GM12872 (cell line): ENCODE data around the gene SLC17A9.

ENCODE experiments used
- CTCF ChIP-seq: IDR thresholded peaks from 3 replicates; pipeline ENCODE4 v1.5.1; 2011; ENCODE audit warnings: low read depth, mild to moderate bottlenecking, low read length, moderate library complexity; ENCODE audit not compliant: insufficient read depth

The SLC17A9 gene, protein sequence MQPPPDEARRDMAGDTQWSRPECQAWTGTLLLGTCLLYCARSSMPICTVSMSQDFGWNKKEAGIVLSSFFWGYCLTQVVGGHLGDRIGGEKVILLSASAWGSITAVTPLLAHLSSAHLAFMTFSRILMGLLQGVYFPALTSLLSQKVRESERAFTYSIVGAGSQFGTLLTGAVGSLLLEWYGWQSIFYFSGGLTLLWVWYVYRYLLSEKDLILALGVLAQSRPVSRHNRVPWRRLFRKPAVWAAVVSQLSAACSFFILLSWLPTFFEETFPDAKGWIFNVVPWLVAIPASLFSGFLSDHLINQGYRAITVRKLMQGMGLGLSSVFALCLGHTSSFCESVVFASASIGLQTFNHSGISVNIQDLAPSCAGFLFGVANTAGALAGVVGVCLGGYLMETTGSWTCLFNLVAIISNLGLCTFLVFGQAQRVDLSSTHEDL

DNA sequence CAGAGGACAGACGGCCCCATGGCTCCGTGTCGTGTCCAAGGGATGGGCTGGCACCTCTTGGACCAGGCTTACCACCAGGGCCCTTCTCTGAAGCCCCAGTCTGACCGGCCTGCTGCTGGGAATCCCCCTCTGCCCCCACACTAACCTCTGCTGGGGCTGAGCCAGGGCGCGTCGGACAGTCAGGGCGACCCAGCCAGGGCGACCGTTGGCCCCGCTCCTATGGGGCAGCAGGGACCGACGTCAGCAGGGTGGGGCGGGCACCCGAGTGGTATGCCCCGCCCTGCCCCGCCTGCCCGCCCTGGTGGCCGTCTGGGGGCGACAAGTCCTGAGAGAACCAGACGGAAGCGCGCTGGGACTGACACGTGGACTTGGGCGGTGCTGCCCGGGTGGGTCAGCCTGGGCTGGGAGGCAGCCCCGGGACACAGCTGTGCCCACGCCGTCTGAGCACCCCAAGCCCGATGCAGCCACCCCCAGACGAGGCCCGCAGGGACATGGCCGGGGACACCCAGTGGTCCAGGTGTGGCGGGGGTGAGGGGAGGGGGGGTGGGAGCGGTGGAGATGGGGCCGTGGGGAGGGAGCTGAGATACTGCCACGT, at the start of gene SLC17A9:
Gene SLC17A9, plus strand, starts transcription at position 337 of the 595 bp plus-strand sequence. Its CDS starts 122 bp downstream, at position 459.
- peak; percentile 20; the same call in 1 of the 3 replicates for TF ChIP-seq CTCF

DNA sequence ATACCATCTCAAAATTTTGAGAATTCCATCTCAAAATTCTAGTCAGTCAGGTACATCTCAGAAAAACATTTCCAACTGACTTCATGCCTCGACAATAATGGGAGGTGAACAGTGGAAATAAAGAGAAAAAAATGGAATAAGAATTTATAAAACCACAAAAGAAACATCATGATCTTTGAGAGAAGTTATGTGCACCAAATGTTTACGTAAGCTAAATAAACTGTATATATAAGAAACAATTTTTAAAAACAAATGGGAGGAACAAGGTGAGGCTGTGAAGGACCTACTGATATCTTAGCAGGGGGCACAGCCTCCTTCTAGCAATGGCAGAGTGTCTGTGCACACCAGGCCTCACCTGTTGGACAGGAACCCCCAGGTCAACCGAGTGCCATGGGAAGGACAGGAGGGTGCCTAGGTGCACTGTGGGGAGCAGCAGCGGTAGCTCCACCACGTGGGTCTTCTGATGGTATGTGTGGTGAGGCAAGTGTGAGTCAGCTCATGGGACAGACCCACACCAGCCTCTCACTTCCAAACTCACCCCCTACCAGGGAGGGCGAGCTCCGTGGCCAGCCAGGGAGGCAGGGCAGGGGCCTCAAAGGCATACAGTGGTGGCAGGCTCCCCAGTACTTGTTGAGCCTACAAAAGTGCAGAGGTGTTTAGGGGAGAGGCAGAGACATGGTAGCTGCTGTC, 49.4 kb upstream of the SLC17A9 start:
- TF ChIP-seq CTCF = no peak

DNA sequence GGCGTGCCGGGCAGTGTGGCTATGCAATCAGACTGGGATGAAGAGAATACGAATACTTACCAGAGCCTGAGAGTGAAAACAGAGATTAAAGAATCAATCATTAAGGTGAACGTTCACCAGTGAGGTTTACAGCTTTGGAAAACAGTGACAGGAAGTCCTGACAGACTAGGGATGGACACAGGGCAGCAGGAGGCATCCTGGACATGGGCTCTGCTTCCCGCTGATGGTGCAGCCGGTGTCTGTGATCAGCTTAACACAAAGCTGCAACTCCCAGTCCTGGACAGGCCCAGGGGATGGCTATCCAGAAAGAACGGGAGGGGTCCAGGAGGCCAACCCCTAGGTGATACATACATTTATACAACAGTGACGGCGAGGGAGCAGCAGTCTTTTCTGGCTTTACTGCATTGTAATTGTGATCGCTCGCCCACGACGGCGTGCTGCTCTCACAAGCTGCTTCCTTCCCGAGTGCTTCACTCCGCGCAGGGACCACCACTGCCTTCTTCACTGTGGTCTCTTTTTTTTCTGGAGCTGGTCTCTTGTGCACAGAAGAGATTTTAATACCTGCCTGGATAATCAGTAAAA, 46.9 kb upstream of the SLC17A9 start:
- no peak for TF ChIP-seq CTCF

DNA sequence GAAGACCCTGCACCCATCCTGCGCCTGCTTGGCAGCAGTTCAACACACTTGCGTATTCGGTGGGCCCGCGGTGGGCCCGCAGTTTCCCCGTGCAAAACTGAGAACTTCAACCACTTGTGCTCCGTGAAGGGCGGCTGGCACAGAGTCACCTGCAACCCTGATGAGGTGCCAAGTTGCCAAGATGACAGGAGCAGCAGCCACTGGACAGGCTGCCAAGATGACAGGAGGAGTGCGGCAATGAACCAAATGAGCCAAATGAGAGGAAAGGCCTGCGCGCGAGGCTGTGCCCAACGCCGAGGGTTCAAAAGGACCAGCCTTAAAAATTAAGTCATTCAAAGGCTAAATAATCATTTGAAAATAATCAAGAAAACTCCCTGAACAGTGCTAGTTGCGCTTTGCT, 46.3 kb upstream of the SLC17A9 start:
- TF ChIP-seq CTCF = no peak

DNA sequence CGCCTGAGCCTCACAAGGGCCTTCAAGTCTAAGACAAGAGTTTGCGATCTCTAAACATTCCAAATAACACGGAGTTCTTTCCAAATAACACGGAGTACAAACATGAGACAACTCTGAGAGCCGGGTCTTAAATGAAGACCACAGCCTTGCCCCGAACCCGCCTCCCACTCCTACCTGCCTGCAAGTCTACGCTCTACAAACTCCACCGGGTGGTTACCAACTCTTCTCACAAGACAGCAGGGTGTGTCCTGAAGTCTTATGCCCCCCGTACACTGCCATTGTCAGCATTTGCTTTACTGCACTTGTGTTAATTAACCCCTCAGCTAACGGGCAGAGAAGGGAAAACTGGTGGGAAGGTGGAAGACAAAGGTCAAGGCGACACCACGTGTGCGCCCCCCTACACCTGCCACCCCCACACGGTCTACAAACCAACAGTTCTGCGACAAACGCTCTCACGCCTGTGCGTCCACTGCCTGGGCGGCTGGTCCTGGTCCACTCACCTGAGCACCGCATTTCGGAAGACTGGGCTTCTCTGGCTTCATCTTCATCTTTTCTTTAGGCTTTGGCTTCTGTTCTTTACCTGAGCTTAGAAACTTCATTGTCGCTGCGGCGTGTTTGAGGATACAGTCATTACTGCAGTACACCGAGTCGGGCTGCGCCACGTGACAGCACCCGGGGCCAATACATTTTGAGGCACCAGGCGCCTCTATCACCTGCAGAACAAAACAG, 45.7 kb upstream of the SLC17A9 start:
- TF ChIP-seq CTCF = no peak

DNA sequence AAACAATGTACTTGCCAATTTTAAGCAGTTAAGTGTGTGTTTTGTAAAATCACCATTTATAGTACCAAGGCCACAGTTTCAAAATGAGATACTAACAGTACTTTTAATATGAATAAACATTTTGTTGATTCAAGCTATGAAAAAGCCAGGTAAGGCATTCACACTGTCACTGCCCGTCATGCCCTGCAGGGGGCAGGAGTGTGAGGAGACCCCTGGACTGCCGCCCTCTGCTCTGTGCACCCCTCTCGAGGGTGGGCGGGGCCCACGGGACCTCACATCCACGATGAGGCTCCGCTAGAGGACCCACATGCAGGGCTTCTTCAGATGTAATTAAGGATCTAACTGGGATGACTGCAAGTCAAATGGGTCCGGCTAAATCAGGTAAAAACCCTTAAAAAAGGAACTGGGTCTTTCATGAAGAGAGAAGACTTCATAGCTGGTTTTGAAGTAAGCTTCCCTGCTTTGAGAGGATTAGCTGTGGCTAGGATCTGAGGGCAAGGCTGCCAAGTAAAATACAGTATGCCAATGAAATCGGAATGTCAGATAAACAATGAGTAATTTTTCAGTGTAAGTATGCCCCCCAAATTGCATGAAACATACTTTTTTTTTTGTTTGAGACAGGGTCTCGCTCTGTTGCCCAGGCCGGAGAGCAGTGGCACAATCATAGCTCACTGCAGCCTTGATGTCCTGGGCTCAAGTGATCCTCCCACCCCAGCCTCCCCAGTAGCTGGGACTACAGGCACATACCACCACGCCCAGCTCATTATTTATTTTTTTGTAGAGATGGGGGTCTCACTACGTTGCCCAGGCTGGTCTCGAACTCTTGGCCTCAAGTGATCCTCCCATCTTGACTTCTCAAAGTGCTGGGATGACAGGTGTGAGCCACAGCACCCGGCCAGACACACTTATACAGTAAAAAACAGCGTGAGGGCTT, 44.9 kb upstream of the SLC17A9 start:
- TF ChIP-seq CTCF = peak; percentile 73
